HTR-8/SVneo (cell line): ENCODE results near the gene KIT.

Experiments used
- DNase-seq: peaks from one replicate; pipeline ENCODE4 v3.0.0; 2011; ENCODE audit warnings: low spot score, mixed read lengths; ENCODE audit not compliant: insufficient read length
- FAIRE-seq: peaks from 2 replicates; lab custom pipeline; 2011; peaks lifted over from hg19 to GRCh38; lab: Jason Lieb, UNC

The KIT gene

GRCh38 chr4:54737421-54737820 lies 79.7 kb downstream of the KIT start:
- DNase-seq, result no peak
- FAIRE-seq, result no peak

- no peak for FAIRE-seq
- no peak for DNase-seq
Observed at GRCh38 chr4:54741202-54741601, 83.4 kb downstream of the KIT start.

- FAIRE-seq (no peak), DNase-seq (no peak)
Observed at GRCh38 chr4:54742636-54743399, 85.1 kb downstream of the KIT start.

DNA sequence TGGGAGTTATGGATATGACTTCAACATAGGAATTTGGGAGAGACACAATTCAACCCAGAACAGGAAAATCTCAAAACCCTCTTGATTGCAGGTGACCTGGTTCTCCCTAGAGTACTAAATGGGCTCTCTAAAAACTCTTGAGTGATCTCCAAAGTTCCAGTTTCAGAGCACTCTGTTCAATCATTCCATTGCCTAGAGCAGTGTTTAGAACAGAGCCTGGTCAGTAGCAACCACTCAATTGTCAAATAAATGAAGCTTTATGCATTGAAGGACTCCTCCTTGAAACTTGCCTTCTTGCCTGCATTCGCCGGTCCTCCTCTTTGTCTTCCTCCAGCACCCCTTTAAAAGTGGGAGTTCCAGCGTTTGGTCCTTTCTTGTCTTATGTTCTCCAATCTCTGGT lies 85.8 kb downstream of the KIT start:
- DNase-seq (no peak), FAIRE-seq (no peak)

DNA sequence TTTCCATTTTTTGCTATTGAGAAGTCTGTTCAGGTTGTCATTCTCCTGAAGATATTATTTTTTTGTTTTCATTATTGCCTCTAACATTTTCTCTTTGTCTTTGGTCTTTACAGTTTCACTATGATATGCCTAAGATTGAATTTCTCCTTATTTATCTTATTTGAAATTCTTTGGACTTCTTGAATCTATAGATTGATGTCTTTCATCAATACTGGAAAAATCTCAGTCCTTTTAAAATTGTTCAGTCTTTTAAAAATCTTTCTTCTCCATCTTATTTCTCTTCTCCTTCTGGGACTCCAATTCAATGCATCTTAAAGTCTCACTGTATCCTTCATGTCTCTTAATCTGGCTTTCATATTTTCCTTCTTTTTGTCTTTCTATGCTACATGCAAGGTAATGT lies 86.7 kb downstream of the KIT start:
- no peak for FAIRE-seq
- DNase-seq, result no peak

DNA sequence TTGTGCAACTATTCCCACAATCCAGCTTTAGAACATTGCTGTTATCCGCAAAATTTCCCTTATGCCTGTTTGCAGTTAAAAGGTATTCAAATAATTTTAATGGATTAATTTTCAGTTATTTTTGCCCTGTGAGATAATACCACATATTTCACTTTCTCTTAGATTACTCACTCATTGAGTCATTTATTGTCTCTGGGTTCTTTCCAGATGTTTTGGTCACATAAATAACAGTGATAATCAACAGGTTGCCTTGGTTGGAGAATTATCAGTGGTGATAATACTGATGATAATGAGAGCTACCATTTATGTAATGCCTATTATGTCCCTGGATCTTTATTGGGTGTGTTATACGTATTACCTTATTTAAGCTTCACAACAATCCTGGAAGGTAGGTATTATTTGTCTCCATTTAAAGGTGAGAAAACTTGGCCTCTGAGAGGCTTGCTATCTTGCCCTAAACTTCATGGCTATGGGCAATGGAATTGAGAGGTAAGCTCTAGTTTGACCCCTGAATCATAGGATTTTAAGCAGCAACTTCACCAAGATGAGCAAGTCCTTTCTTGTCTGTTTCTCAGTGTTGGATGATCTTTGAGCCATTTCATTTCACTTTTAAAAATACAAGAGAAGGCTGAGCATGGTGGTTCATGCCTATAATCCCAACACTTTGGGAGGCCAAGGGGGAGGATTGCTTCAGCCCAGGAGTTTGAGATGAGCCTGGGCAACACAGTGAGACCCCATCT lies 87.4 kb downstream of the KIT start:
- FAIRE-seq, result no peak
- no peak for DNase-seq

DNA sequence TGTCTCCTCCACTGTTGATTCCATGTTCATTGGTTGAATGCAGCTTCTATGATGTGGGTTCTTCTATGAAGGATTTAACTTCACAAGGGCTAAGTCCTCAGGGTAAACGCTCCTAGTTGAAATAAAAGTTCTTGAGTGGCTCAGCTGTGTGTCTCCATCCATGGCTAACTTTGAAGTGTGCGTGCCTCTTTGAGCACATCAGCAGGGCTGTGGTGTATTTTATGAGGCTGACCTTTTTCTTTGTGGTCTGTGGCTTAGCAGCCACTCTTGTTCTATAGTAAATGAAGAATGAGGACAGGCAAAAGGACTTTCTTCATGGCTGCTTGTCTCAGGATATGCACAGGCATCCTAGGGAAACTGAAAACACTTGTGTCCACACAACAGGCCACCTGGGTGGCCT lies 88.5 kb downstream of the KIT start:
- DNase-seq (no peak), FAIRE-seq (no peak)

DNA sequence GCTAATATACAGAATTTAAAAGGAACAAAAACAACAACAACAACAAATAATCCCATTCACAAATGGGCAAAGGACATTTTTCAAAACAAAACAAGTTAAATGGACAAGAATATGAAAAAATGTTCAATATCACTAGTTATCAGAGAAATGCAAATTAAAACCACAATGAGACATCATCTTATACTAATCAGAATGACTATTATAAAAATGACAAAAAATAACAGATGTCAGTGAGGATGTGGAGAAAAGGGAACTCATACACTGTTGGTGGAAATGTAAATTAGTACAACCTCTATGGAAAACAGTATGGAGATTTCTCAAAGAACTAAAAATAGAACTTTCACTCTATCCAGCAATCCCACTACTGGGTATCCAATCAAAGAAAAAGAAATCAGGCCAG lies 92.6 kb downstream of the KIT start:
- FAIRE-seq, result no peak

DNA sequence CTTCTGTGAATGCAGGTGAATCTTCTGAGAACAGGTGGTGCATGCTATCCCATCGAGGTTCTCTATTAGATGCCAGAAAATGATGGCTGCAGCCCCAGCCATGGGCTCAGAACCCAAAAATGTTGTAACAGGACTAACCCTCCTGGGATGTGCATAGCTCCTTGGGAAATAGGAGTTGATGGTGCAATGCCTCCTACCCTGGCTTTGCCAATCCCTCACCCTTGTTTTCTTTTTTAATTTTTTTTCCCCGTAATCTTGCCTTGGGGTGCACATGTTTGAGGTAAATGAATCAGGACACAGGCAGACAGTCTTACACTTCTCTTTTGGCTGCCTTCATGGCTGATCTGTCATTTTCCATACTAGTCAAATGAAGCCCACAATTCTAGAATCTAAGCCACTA lies 96.6 kb downstream of the KIT start:
- no peak for FAIRE-seq
- no peak for DNase-seq

More for the DNA sequence above, 92.6 kb downstream of the KIT start:
- no peak for DNase-seq

- no peak for FAIRE-seq
- DNase-seq, result no peak
Observed at GRCh38 chr4:54764476-54764875, 106.7 kb downstream of the KIT start.

GRCh38 chr4:54767376-54767775 lies 109.6 kb downstream of the KIT start:
- no peak for DNase-seq
- no peak for FAIRE-seq

DNA sequence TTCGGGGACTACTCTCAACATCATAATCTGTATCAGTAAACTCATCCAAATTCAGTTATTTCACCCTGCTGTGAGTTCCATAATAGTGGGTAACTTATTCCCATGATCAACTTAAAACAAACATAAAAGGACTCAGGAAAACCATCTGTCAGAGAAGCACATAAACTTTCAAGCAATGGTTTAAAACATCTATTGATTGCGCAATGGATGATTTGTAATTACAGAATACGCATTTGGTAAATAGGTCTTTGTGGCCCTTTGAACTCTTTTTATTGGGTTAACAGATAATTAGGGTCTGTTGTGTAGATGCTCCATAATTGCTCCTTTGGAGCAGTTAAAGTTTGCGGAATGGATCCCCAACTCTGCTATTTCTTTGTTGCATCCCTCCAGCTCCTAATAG lies 115.3 kb downstream of the KIT start:
- FAIRE-seq, result no peak
- no peak for DNase-seq

GRCh38 chr4:54779036-54779435 lies 121.3 kb downstream of the KIT start:
- no peak for DNase-seq
- no peak for FAIRE-seq

DNA sequence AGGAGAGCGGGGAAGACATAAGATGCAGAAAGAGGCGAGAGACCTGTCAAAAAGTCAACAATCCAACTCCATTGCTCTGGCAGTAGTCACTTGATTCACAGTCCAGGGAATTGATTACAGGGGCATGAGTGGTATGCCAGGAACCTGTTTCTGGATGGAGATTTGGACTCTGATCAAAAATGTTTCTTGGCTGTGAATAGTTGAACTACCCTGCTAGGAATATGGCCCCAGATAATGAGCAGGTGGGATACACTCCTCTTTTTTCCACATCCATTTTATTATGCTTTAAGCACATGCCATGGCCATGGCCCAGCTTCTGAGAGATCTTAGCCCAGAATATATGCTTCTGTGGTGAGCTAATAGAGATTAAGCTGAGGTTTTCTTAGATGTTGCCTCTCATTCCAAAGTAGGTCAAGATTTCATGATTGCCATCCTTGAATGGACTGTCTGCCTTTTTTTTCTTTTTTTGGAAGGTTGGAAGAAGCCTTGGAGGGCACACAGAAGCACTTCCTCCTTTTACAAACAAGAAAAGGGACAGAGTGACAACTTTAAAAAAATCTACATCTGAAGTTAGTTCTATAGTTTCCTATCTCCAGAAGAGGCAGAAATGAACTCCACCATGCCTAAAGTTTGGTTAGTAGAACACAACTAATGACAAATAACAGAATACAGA lies 121.9 kb downstream of the KIT start:
- DNase-seq, result no peak
- no peak for FAIRE-seq

- no peak for FAIRE-seq
Observed at GRCh38 chr4:54780149-54780495, 122.4 kb downstream of the KIT start.

GRCh38 chr4:54781756-54782155 lies 124.0 kb downstream of the KIT start:
- FAIRE-seq, result no peak
- no peak for DNase-seq

More at GRCh38 chr4:54780149-54780495, 122.4 kb downstream of the KIT start:
- DNase-seq, result no peak

DNA sequence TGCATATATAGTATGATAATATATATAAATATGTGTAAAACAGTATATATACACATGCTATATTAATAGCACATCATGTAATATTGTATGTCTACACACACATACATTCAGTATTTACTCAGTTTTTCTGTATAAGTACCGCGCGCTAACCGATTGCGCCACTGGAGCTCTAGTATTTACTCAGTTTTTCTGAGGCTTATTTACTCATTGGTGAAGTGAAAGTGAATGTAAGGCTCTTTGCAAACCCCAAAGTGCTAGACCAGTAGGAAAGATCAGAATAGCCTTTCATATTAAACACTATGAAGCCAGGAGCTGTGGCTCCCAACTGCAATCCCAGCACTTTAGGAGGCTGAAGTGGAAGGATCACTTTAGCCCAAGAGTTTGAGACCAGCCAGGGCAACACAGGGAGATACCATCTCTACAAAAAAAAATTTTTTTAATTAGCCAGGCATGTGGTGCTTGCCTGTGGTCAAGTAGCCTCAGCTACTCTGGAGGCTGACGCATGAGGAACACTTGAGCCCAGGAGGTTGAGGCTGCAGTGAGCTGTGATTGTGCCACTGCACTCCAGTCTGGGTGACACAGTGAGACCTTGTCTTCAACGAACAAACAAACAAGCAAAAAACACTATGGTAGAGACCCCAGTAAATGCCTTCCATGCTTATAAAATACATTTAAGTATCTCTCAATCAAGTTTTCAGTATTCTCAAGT lies 125.8 kb downstream of the KIT start:
- no peak for DNase-seq

GRCh38 chr4:54784161-54784671 lies 126.5 kb downstream of the KIT start:
- FAIRE-seq (no peak), DNase-seq (no peak)

More for the DNA sequence above, 125.8 kb downstream of the KIT start:
- no peak for FAIRE-seq
